Sigmoid colon (tissue), 7 donors: ENCODE data around the gene C4orf36. TPM values are rescaled to one million over a fixed set of nuclear protein-coding genes. Genes with fewer than 3 reads are reported as not detected.

Experiments
- DNase-seq: peaks from one replicate; pipeline ENCODE4 v3.0.0-alpha.2; 2019
- H3K27ac ChIP-seq, 4 donors: fragments of 200-600 bp; sonication (generic); one replicate each; pipeline ENCODE4 v1.5.1; 2016 to 2019; ENCODE audit warnings: mild to moderate bottlenecking in 1 of 4
- H3K27me3 ChIP-seq, 3 donors: fragments of 200-600 bp; sonication (generic); one replicate each; pipeline ENCODE4 v1.5.1; 2019; ENCODE audit warnings: mild to moderate bottlenecking in 1 of 3
- H3K36me3 ChIP-seq, 4 donors: fragments of 200-600 bp; sonication (generic); one replicate each; pipeline ENCODE4 v1.5.1; 2016 to 2019
- H3K4me1 ChIP-seq, 4 donors: fragments of 200-600 bp; sonication (generic); one replicate each; pipeline ENCODE4 v1.5.1; 2017 to 2019
- H3K4me3 ChIP-seq, 4 donors: fragments of 200-600 bp; sonication (generic); one replicate each; pipeline ENCODE4 v1.5.1; 2017 to 2019; ENCODE audit warnings: mild to moderate bottlenecking in 2 of 4, moderate library complexity in 1 of 4
- H3K9me3 ChIP-seq, 4 donors: fragments of 200-600 bp in 3 of 4; sonication (generic) in 3 of 4; one replicate each; pipeline versions ENCODE4 v1.5.1 to v1.6.1; 2013 to 2019
- EP300 ChIP-seq, 4 donors: sonication (generic); formaldehyde crosslinking; IDR thresholded peaks; one replicate each; pipeline ENCODE4 v1.6.1; 2017; ENCODE audit warnings: antibody characterized with exemption in 4 of 4
- POLR2A ChIP-seq, 2 donors: fragments of 450-650 bp; IDR thresholded peaks; one replicate each; pipeline ENCODE4 v1.6.1; 2016; ENCODE audit warnings: antibody characterized with exemption in 2 of 2, mild to moderate bottlenecking in 2 of 2, moderate library complexity in 2 of 2
- POLR2AphosphoS5 ChIP-seq, 4 donors: sonication (generic); formaldehyde crosslinking; IDR thresholded peaks; one replicate each; pipeline ENCODE4 v1.6.1; 2017; ENCODE audit warnings: antibody characterized with exemption in 4 of 4
- WGBS, 2 donors: extraction: QIAGEN DNeasy Blood & Tissue Kit; methylation state at CpG; one replicate each; pipeline ENCODE4 v1.1.7; 2013; 5-methylcytosine and 5-hydroxymethylcytosine counted together
- intact Hi-C: fragments of 100-400 bp; cut with DNase I; formaldehyde crosslinking; loops from one replicate; pipeline ENCODE4 v1.15.1; 2023
- polyA plus RNA-seq, 3 donors: library from polyadenylated mRNA; stranded (reverse); fragments of 200-250 nt; gene quantifications; one replicate each; pipeline ENCODE4 v1.2.3, GENCODE V29; 2013
- total RNA-seq, 4 donors: library from RNA; depleted of rRNA; stranded (reverse); fragments of >200 nt; gene quantifications; one replicate each; pipeline ENCODE4 v1.1.0, GENCODE V29; 2016
- TF ChIP-seq, protein P1 (sequence below), 4 experiments: fragments of 450-650 bp in 3 of 4; fragments of 200-600 bp in 1 of 4; IDR thresholded peaks; one replicate each; pipeline ENCODE4 v1.5.1; 2016 to 2019; ENCODE audit warnings: antibody characterized with exemption in 4 of 4, mild to moderate bottlenecking in 3 of 4, moderate library complexity in 2 of 4
- donor health status: healthy with polysubstance abuse.
- donor health status: Bipolar disorder and iron deficiency.
- donor health status: healthy.

Gene C4orf36
- total and polyA plus RNA-seq, 7 donors, result 0.35 to 2.1 (median 0.99) TPM; not detected in 4

DNA sequence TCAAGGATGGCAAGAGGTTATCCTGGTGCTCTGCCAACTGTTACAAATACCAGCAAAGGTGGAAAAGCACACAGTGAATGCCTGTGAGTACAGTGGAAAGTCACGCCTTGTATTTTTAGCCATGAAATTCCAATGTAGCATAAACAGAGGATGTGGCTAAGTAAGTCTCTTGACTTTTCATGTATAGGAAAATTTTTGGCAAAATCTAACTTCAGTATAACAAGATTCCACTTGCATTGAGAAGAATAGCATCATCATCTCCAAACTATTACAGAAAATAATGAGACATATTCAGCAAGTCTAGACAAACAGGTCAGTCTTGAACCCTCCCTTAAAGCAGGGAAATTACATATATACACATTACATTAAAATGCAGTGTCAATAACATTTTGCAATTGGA is 50.9 kb downstream of the C4orf36 start:
- WGBS, 2 donors, result 86 to 88% methylated on average over 1 of the region's 1 CpG
- intact Hi-C loops, result no loop called here
- Histone ChIP-seq H3K9me3 (no peaks in the 10 kb centered on the region), H3K27me3 (no peaks in the 10 kb centered on the region), H3K4me1 (peaks cover 0 to 10% (median 3%) of the 10 kb centered on the region in 4 donors), H3K36me3 (no peaks in the 10 kb centered on the region), H3K4me3 (no peak overlapping the region), H3K27ac (no peak overlapping the region)
- TF ChIP-seq POLR2A (IDR thresholded peaks at IDR 0.05), result no peak
- DNase-seq, result no peak

DNA sequence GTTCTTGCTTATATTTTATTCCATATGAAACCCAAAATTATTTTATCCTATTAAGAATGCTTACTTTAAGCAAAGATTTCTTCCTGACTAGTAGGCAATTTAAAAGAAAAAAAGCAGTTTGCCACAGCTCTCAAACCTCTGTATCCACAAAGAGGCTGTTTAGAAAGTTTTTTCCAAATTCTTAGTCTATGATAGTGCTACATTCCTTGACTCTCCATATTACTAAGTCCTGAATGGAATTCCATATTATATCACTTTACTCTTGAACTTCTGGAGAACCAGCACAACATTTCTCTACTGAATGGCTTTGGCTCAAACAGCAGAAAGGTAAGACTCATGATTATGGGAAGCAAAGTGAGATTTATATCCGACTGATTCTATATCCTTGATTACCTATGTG is 51.4 kb downstream of the C4orf36 start:
- H3K4me3 ChIP-seq, result no peak overlapping the region
- H3K27ac ChIP-seq, result no peak overlapping the region
- H3K9me3 ChIP-seq, result no peaks in the 10 kb centered on the region
- H3K27me3 ChIP-seq, result no peaks in the 10 kb centered on the region
- intact Hi-C loops, result no loop called here
- no peaks in the 10 kb centered on the region for H3K36me3 ChIP-seq
- peaks cover 0 to 10% (median 3%) of the 10 kb centered on the region in 4 donors for H3K4me1 ChIP-seq
- DNase-seq, result no peak
- no peak for TF ChIP-seq POLR2A (IDR thresholded peaks at IDR 0.05)
- TF ChIP-seq, protein P1, sequence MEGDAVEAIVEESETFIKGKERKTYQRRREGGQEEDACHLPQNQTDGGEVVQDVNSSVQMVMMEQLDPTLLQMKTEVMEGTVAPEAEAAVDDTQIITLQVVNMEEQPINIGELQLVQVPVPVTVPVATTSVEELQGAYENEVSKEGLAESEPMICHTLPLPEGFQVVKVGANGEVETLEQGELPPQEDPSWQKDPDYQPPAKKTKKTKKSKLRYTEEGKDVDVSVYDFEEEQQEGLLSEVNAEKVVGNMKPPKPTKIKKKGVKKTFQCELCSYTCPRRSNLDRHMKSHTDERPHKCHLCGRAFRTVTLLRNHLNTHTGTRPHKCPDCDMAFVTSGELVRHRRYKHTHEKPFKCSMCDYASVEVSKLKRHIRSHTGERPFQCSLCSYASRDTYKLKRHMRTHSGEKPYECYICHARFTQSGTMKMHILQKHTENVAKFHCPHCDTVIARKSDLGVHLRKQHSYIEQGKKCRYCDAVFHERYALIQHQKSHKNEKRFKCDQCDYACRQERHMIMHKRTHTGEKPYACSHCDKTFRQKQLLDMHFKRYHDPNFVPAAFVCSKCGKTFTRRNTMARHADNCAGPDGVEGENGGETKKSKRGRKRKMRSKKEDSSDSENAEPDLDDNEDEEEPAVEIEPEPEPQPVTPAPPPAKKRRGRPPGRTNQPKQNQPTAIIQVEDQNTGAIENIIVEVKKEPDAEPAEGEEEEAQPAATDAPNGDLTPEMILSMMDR (IDR thresholded peaks at IDR 0.05), result no peak
- TF ChIP-seq EP300 (IDR thresholded peaks at IDR 0.05), result no peak
- TF ChIP-seq POLR2AphosphoS5 (IDR thresholded peaks at IDR 0.05), result no peak
- WGBS, 2 donors, result 77 to 89% methylated on average over 1 of the region's 1 CpG

DNA sequence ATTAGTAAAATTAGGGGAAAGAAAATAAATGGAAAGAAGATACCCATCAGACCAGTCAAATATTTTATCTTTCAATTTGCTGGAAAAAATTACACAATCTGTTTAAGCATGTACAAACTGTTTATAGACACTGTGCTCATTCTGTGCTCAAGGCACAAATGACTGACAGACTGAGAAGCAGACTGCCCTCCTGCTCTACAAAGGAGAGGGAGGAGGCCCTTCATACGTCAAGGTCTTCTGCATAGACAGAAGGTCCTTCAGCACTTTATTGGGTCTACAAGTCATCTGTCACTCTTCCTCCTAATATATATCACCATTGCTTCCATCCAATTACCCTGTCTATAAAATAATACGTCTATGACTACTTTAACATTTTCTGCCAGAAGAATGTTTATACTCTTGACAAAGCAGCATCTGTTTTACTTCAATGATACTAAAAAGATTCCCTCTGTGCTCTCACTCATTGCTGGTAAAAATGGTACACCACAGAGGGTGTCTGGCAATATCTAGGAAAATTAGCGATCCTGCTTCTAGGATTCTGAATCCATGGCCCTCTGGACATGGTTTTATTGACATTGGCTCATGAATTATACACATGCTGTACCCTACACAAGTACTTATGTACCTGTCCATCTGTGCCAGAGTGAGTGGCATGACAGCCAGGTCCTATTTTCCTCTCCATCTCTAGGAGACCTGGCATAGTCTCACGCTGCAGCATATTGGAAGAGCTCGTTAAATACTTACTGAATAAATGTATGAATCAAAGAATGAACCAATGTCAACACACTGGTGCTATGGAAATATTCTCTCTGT is 54.3 kb downstream of the C4orf36 start:
- 72 to 76% methylated on average over 5 of the region's 5 CpGs for WGBS, 2 donors
- no peaks in the 10 kb centered on the region for H3K36me3 ChIP-seq
- H3K27me3 ChIP-seq, result no peaks in the 10 kb centered on the region
- TF ChIP-seq, protein P1 (IDR thresholded peaks at IDR 0.05), result no peak
- no peak for TF ChIP-seq POLR2A (IDR thresholded peaks at IDR 0.05)
- TF ChIP-seq POLR2AphosphoS5 (IDR thresholded peaks at IDR 0.05), result peak in 2 of 4 donors; percentile 10 to 23
- TF ChIP-seq EP300 (IDR thresholded peaks at IDR 0.05), result no peak
- H3K27ac ChIP-seq, result no peak overlapping the region
- H3K4me1 ChIP-seq, result peaks cover 0 to 10% (median 3%) of the 10 kb centered on the region in 4 donors
- H3K9me3 ChIP-seq, result no peaks in the 10 kb centered on the region
- DNase-seq, result no peak
- intact Hi-C loops, result no loop called here
- H3K4me3 ChIP-seq, result no peak overlapping the region

DNA sequence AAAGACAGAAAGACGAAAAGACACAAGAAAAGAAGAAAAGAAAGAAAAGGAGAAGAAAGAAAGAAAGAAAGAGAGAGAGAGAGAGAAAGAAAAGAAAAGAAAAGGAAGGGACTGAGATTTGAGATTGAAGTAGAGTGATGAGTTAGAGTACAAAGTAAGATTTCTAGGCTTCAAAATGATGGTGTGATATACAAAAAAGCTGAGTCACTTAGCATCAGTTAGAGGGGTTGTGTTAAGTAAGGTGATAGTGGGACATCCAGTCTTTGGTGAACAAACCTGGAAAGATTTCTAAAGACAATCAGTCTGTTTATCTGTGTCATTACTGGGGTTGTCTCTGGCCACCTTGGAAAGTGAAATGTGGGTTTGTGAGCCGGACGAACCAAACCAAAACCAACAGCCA is 56.5 kb downstream of the C4orf36 start:
- Histone ChIP-seq H3K9me3 (no peaks in the 10 kb centered on the region), H3K4me3 (no peak overlapping the region)
- WGBS, 2 donors, result 76 to 88% methylated on average over 3 of the region's 3 CpGs

DNA sequence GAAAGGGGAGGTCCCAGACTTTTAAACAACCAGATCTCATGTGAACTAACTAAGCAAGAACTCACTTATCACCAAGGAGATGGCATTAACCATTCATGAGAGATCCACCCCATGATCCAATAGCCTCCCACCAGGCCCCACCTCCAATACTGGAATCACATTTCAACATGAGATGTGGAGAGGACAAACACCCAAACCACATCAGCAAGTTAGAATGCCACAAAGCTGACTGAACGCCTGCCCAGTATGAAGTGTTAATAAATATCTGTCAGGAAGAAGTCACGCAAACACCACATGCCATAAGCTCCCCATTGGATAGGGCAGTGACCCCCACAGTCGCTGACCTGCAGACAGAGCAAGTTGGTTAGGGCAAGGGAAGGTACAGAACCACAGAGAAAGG is 57.3 kb downstream of the C4orf36 start:
- Histone ChIP-seq H3K4me3 (no peak overlapping the region), H3K9me3 (no peaks in the 10 kb centered on the region), H3K27me3 (no peaks in the 10 kb centered on the region), H3K36me3 (no peaks in the 10 kb centered on the region), H3K27ac (no peak overlapping the region), H3K4me1 (peaks cover 0 to 10% (median 3%) of the 10 kb centered on the region in 4 donors)
- intact Hi-C loops, result no loop called here
- TF ChIP-seq EP300 (IDR thresholded peaks at IDR 0.05), result no peak
- no peak for TF ChIP-seq POLR2AphosphoS5 (IDR thresholded peaks at IDR 0.05)
- TF ChIP-seq POLR2A (IDR thresholded peaks at IDR 0.05), result no peak
- TF ChIP-seq, protein P1 (IDR thresholded peaks at IDR 0.05), result no peak
- WGBS, 2 donors, result 86 to 88% methylated on average over 3 of the region's 3 CpGs
- no peak for DNase-seq

More for the DNA sequence above, 56.5 kb downstream of the C4orf36 start:
- no peak for TF ChIP-seq POLR2AphosphoS5 (IDR thresholded peaks at IDR 0.05)
- TF ChIP-seq POLR2A (IDR thresholded peaks at IDR 0.05), result no peak
- TF ChIP-seq EP300 (IDR thresholded peaks at IDR 0.05), result no peak
- TF ChIP-seq, protein P1 (IDR thresholded peaks at IDR 0.05), result no peak
- intact Hi-C loops, result no loop called here
- Histone ChIP-seq H3K27me3 (no peaks in the 10 kb centered on the region), H3K27ac (no peak overlapping the region), H3K4me1 (peaks cover 0 to 10% (median 3%) of the 10 kb centered on the region in 4 donors), H3K36me3 (no peaks in the 10 kb centered on the region)
- no peak for DNase-seq
